Neural progenitor cell (in vitro differentiated cells): Measurements from ENCODE around the gene REEP3. TPM values are rescaled to one million over a fixed set of nuclear protein-coding genes. Genes with fewer than 3 reads are reported as not detected.

Experiments
- DNase-seq: peaks from one replicate; pipeline ENCODE4 v3.0.0-alpha.2; 2016; ENCODE audit warnings: low spot score
- H2AFZ ChIP-seq: fragments of 200-600 bp; sonication (generic); replicated peaks from 2 replicates; pipeline ENCODE4 v1.6.1; 2016; ENCODE audit warnings: antibody characterized with exemption
- H3F3A ChIP-seq: fragments of 200-600 bp; sonication (generic); 2 replicates; pipeline ENCODE4 v1.6.1; 2016; ENCODE audit warnings: antibody characterized with exemption, low read depth
- H3K27ac ChIP-seq: fragments of 200-600 bp; sonication (generic); 2 replicates; pipeline ENCODE4 v1.5.1; 2016; ENCODE audit warnings: mild to moderate bottlenecking
- H3K27me3 ChIP-seq: fragments of 200-600 bp; sonication (generic); 2 replicates; pipeline ENCODE4 v1.6.1; 2016; ENCODE audit warnings: mild to moderate bottlenecking, moderate library complexity
- H3K36me3 ChIP-seq: fragments of 200-600 bp; sonication (generic); 2 replicates; pipeline ENCODE4 v1.5.1; 2016
- H3K4me1 ChIP-seq: fragments of 200-600 bp; sonication (generic); 2 replicates; pipeline ENCODE4 v1.6.1; 2016; ENCODE audit warnings: mixed run types
- H3K4me2 ChIP-seq: fragments of 200-600 bp; sonication (generic); 2 replicates; pipeline ENCODE4 v1.6.1; 2016
- H3K4me3 ChIP-seq: fragments of 200-600 bp; sonication (generic); 2 replicates; pipeline ENCODE4 v1.5.1; 2016
- H3K79me2 ChIP-seq: fragments of 200-600 bp; sonication (generic); 2 replicates; pipeline ENCODE4 v1.6.1; 2016; ENCODE audit warnings: low read depth
- H3K9ac ChIP-seq: fragments of 200-600 bp; sonication (generic); 2 replicates; pipeline ENCODE4 v1.6.1; 2016
- H3K9me3 ChIP-seq: fragments of 200-600 bp; sonication (generic); 2 replicates; pipeline ENCODE4 v1.5.1; 2016; ENCODE audit warnings: low read depth
- H4K20me1 ChIP-seq: fragments of 200-600 bp; sonication (generic); 2 replicates; pipeline ENCODE4 v1.6.1; 2016; ENCODE audit warnings: low read depth
- H3K27ac Mint-ChIP-seq: 3 replicates; pipeline ENCODE4 v1.8.0; 2021; ENCODE audit warnings: mixed read lengths
- H3K27me3 Mint-ChIP-seq: 2 replicates; pipeline ENCODE4 v1.8.0; 2022; ENCODE audit warnings: low read depth, mild to moderate bottlenecking, inconsistent platforms, moderate library complexity, mixed read lengths; ENCODE audit not compliant: insufficient read depth
- H3K36me3 Mint-ChIP-seq: 3 replicates; pipeline ENCODE4 v1.8.0; 2021; ENCODE audit warnings: mixed read lengths
- H3K4me1 Mint-ChIP-seq: 3 replicates; pipeline ENCODE4 v1.8.0; 2021; ENCODE audit warnings: mixed read lengths
- H3K4me3 Mint-ChIP-seq: 3 replicates; pipeline ENCODE4 v1.8.0; 2021; ENCODE audit warnings: mild to moderate bottlenecking, moderate library complexity, mixed read lengths
- H3K9me3 Mint-ChIP-seq: 3 replicates; pipeline ENCODE4 v1.8.0; 2020; ENCODE audit warnings: mixed read lengths
- CTCF ChIP-seq: fragments of 200-600 bp; sonication (generic); IDR thresholded peaks from 2 replicates; pipeline ENCODE4 v1.5.1; 2017; ENCODE audit warnings: antibody characterized with exemption, mild to moderate bottlenecking
- EZH2 ChIP-seq: fragments of 200-600 bp; sonication (generic); IDR thresholded peaks from 2 replicates; pipeline ENCODE4 v1.6.1; 2017; ENCODE audit warnings: antibody characterized with exemption, mild to moderate bottlenecking, moderate library complexity
- EZH2phosphoT487 ChIP-seq: fragments of 200-600 bp; sonication (generic); IDR thresholded peaks from 2 replicates; pipeline ENCODE4 v1.6.1; 2017; ENCODE audit warnings: antibody characterized with exemption
- total RNA-seq: library from RNA; depleted of rRNA; stranded (reverse); fragments of >200 nt; gene quantifications from 2 replicates; pipeline ENCODE4 v1.2.3, GENCODE V29; 2015; ENCODE audit warnings: low replicate concordance

Gene REEP3
- total RNA-seq, 1 donor from 2014 or later = 42.0 TPM

GRCh38 chr10:63478564-63478963, 42.6 kb upstream of the REEP3 start:
- Histone ChIP-seq H3F3A (peaks cover 9% of the 10 kb centered on the region), H3K9me3 (no peaks in the 10 kb centered on the region), H3K27ac (no peak overlapping the region), H3K79me2 (peaks cover 99% of the 10 kb centered on the region), H3K4me2 (no peak overlapping the region), H3K9ac (no peak overlapping the region), H3K4me3 (no peak overlapping the region), H3K4me1 (peaks cover 9% of the 10 kb centered on the region), H3K36me3 (no peaks in the 10 kb centered on the region), H4K20me1 (peaks cover 14% of the 10 kb centered on the region), H3K27me3 (no peaks in the 10 kb centered on the region), H2AFZ (no peak overlapping the region)
- no peak overlapping the region for H3K4me3 Mint-ChIP-seq
- peak; percentile 19 for DNase-seq
- peaks cover 11% of the 10 kb centered on the region for H3K9me3 Mint-ChIP-seq
- peaks cover 12% of the 10 kb centered on the region for H3K36me3 Mint-ChIP-seq
- TF ChIP-seq EZH2phosphoT487 = no peak
- TF ChIP-seq CTCF = no peak
- TF ChIP-seq EZH2 = no peak
- H3K4me1 Mint-ChIP-seq = no peaks in the 10 kb centered on the region
- no peaks in the 10 kb centered on the region for H3K27me3 Mint-ChIP-seq
- H3K27ac Mint-ChIP-seq = no peak overlapping the region

GRCh38 chr10:63480237-63480636, 41.0 kb upstream of the REEP3 start:
- Histone ChIP-seq H3K4me1 (peaks cover 18% of the 10 kb centered on the region), H3K36me3 (no peaks in the 10 kb centered on the region), H3K27me3 (no peaks in the 10 kb centered on the region), H3K9ac (no peak overlapping the region), H3K9me3 (no peaks in the 10 kb centered on the region), H3K79me2 (peaks cover 99% of the 10 kb centered on the region), H3F3A (peaks cover 20% of the 10 kb centered on the region), H3K4me2 (no peak overlapping the region), H3K4me3 (no peak overlapping the region), H2AFZ (no peak overlapping the region), H4K20me1 (peaks cover 28% of the 10 kb centered on the region), H3K27ac (no peak overlapping the region)
- H3K9me3 Mint-ChIP-seq = peaks cover 11% of the 10 kb centered on the region
- H3K36me3 Mint-ChIP-seq = peaks cover 7% of the 10 kb centered on the region
- TF ChIP-seq CTCF = no peak
- TF ChIP-seq EZH2phosphoT487 = no peak
- TF ChIP-seq EZH2 = no peak
- no peaks in the 10 kb centered on the region for H3K27me3 Mint-ChIP-seq
- no peak for DNase-seq
- H3K27ac Mint-ChIP-seq = no peak overlapping the region
- peaks cover 3% of the 10 kb centered on the region for H3K4me1 Mint-ChIP-seq
- H3K4me3 Mint-ChIP-seq = no peak overlapping the region

GRCh38 chr10:63481815-63482421, 39.3 kb upstream of the REEP3 start:
- Mint-ChIP-seq H3K27me3 (no peaks in the 10 kb centered on the region), H3K9me3 (peaks cover 3% of the 10 kb centered on the region), H3K27ac (no peak overlapping the region), H3K4me1 (peaks cover 4% of the 10 kb centered on the region), H3K4me3 (no peak overlapping the region), H3K36me3 (peaks cover 3% of the 10 kb centered on the region)
- no peaks in the 10 kb centered on the region for H3K9me3 ChIP-seq
- no peak overlapping the region for H3K4me3 ChIP-seq
- no peak overlapping the region for H3K4me2 ChIP-seq
- no peak overlapping the region for H2AFZ ChIP-seq
- peaks cover 44% of the 10 kb centered on the region for H4K20me1 ChIP-seq
- no peak for TF ChIP-seq CTCF
- TF ChIP-seq EZH2 = no peak
- TF ChIP-seq EZH2phosphoT487 = no peak
- H3K36me3 ChIP-seq = no peaks in the 10 kb centered on the region
- H3K27me3 ChIP-seq = no peaks in the 10 kb centered on the region
- no peak overlapping the region for H3K27ac ChIP-seq
- no peak overlapping the region for H3K9ac ChIP-seq
- DNase-seq = no peak
- peaks cover 26% of the 10 kb centered on the region for H3K4me1 ChIP-seq
- peaks cover 99% of the 10 kb centered on the region for H3K79me2 ChIP-seq
- H3F3A ChIP-seq = peaks cover 25% of the 10 kb centered on the region
